Astrocyte (in vitro differentiated cells and primary cell): ENCODE measurements around the gene AFF3. TPM values are rescaled to one million over a fixed set of nuclear protein-coding genes. Genes with fewer than 3 reads are reported as not detected.

Source experiments
- DNase-seq: peaks from one replicate; pipeline ENCODE4 v3.0.0-alpha.2; 2010; ENCODE audit warnings: low read depth
- FAIRE-seq: peaks from 2 replicates; lab custom pipeline; 2011; peaks lifted over from hg19 to GRCh38; lab: Jason Lieb, UNC
- H2AFZ ChIP-seq: 2 replicates; pipeline ENCODE4 v1.6.0; 2012; ENCODE audit warnings: low read depth, low read length, inconsistent platforms
- H3K27ac ChIP-seq: 2 replicates; pipeline ENCODE4 v1.5.1; 2011; ENCODE audit warnings: low read depth, low read length, inconsistent platforms
- H3K27me3 ChIP-seq: 2 replicates; pipeline ENCODE4 v1.6.0; 2011; ENCODE audit warnings: low read length, inconsistent platforms; ENCODE audit not compliant: insufficient read depth
- H3K36me3 ChIP-seq: 2 replicates; pipeline ENCODE4 v1.5.1; 2011; ENCODE audit warnings: low read length, inconsistent platforms; ENCODE audit not compliant: insufficient read depth
- H3K4me1 ChIP-seq: 2 replicates; pipeline ENCODE4 v1.5.1; 2011; ENCODE audit warnings: low read length, inconsistent platforms; ENCODE audit not compliant: insufficient read depth
- H3K4me2 ChIP-seq: 2 replicates; pipeline ENCODE4 v1.6.0; 2012; ENCODE audit warnings: low read length, inconsistent platforms
- H3K4me3 ChIP-seq: 2 replicates; pipeline ENCODE4 v1.5.1; 2011; ENCODE audit warnings: low read depth, mild to moderate bottlenecking, low read length, inconsistent platforms; ENCODE audit not compliant: insufficient read depth
- H3K79me2 ChIP-seq: 2 replicates; pipeline ENCODE4 v1.6.0; 2012; ENCODE audit warnings: mild to moderate bottlenecking, low read length, inconsistent platforms; ENCODE audit not compliant: insufficient read depth
- H3K9ac ChIP-seq: 2 replicates; pipeline ENCODE4 v1.6.0; 2012; ENCODE audit warnings: mild to moderate bottlenecking, low read length, inconsistent platforms
- H3K9me3 ChIP-seq: 2 replicates; pipeline ENCODE4 v1.5.1; 2012; ENCODE audit warnings: low read depth, mild to moderate bottlenecking, low read length, inconsistent platforms; ENCODE audit not compliant: insufficient read depth
- H4K20me1 ChIP-seq: 2 replicates; pipeline ENCODE4 v1.6.0; 2012; ENCODE audit warnings: low read length, inconsistent platforms; ENCODE audit not compliant: insufficient read depth
- H3K27ac Mint-ChIP-seq: one replicate; pipeline ENCODE4 v1.8.0; 2021; ENCODE audit warnings: mild to moderate bottlenecking, mixed read lengths; ENCODE audit not compliant: unreplicated experiment
- H3K27me3 Mint-ChIP-seq: one replicate; pipeline ENCODE4 v1.8.0; 2021; ENCODE audit warnings: low read depth, mixed read lengths; ENCODE audit not compliant: unreplicated experiment
- H3K36me3 Mint-ChIP-seq: one replicate; pipeline ENCODE4 v1.8.0; 2021; ENCODE audit warnings: low read depth, mixed read lengths; ENCODE audit not compliant: unreplicated experiment
- H3K4me1 Mint-ChIP-seq: one replicate; pipeline ENCODE4 v1.8.0; 2021; ENCODE audit warnings: low read depth, mixed read lengths; ENCODE audit not compliant: unreplicated experiment
- H3K4me3 Mint-ChIP-seq: one replicate; pipeline ENCODE4 v1.8.0; 2021; ENCODE audit warnings: mild to moderate bottlenecking, moderate library complexity, mixed read lengths; ENCODE audit not compliant: unreplicated experiment
- H3K9me3 Mint-ChIP-seq: one replicate; pipeline ENCODE4 v1.8.0; 2021; ENCODE audit warnings: mild to moderate bottlenecking, mixed read lengths; ENCODE audit not compliant: unreplicated experiment
- EZH2 ChIP-seq: IDR thresholded peaks from 2 replicates; pipeline ENCODE4 v1.6.1; 2012; ENCODE audit warnings: mild to moderate bottlenecking, low read length, inconsistent platforms; ENCODE audit not compliant: insufficient read depth
- total RNA-seq: library from RNA; stranded (reverse); gene quantifications from 2 replicates; pipeline ENCODE4 v1.2.1, GENCODE V29; 2021
- TF ChIP-seq, protein P1 (sequence below): IDR thresholded peaks from 2 replicates; pipeline ENCODE4 v1.5.1; 2011; ENCODE audit warnings: low read depth, mild to moderate bottlenecking, inconsistent platforms, low read length, moderate library complexity; ENCODE audit not compliant: insufficient read depth

The AFF3 gene
- total RNA-seq, 1 donor from 2014 or later, result 14.7 TPM

DNA sequence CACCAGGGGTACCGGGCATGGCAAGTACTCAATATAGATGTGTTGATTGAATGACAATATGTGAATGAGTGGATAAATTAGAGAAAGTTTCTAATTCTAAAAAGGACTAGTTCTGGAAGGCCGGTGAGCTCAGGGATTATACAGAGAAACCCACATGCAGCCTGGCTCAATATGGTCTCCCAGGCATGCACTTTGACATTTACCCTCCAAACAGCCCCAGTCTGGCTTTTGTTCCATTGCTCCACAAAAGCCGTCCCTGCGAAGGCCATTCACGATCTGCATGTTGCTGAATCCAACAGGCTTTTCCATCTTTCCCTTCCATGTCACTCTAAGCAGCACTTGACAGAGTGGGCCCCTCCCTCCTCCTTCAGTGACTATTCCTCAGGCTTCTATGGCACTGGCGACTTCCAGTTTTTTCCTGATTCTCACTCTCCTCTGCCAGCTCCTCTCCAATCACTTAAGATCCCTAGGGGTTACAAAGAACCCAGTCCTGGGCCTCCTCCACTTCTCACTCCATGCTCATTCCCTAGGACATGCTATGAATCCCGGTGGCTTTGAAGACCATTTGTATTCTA is 266.7 kb downstream of the AFF3 start:
- no peak overlapping the region for H3K27ac ChIP-seq
- H3K27ac Mint-ChIP-seq, result no peak overlapping the region
- peaks cover 43% of the 10 kb centered on the region for H3K4me1 Mint-ChIP-seq

DNA sequence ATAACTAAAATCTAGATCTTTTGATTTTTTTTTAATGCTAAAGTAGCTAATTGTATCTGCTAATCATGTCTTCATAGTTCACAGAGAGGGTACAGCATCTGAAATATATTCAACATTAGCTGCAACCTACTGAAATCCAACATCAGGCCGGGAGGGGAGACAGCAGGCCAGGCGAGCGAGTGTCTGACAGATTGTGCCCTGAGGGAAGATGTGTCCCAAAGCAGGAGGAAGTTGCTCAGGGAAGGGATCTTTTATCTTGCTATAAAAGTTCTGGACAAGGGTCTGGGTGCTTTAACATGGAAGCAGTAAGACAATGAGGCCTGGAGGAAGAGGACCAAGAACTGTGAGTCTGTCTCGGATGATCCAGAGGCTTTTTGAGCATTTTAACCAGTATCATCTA is 274.1 kb downstream of the AFF3 start:
- no peaks in the 10 kb centered on the region for H4K20me1 ChIP-seq
- H3K4me2 ChIP-seq, result no peak overlapping the region
- H3K27ac ChIP-seq, result peak overlapping the region; percentile 40
- FAIRE-seq, result no peak
- TF ChIP-seq, protein P1, sequence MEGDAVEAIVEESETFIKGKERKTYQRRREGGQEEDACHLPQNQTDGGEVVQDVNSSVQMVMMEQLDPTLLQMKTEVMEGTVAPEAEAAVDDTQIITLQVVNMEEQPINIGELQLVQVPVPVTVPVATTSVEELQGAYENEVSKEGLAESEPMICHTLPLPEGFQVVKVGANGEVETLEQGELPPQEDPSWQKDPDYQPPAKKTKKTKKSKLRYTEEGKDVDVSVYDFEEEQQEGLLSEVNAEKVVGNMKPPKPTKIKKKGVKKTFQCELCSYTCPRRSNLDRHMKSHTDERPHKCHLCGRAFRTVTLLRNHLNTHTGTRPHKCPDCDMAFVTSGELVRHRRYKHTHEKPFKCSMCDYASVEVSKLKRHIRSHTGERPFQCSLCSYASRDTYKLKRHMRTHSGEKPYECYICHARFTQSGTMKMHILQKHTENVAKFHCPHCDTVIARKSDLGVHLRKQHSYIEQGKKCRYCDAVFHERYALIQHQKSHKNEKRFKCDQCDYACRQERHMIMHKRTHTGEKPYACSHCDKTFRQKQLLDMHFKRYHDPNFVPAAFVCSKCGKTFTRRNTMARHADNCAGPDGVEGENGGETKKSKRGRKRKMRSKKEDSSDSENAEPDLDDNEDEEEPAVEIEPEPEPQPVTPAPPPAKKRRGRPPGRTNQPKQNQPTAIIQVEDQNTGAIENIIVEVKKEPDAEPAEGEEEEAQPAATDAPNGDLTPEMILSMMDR, result no peak
- no peak for TF ChIP-seq EZH2
- H3K27me3 ChIP-seq, result no peaks in the 10 kb centered on the region
- Mint-ChIP-seq H3K36me3 (peaks cover 4% of the 10 kb centered on the region), H3K27me3 (no peaks in the 10 kb centered on the region), H3K27ac (peak overlapping the region; percentile 42), H3K4me3 (no peak overlapping the region), H3K9me3 (peaks cover 8% of the 10 kb centered on the region), H3K4me1 (peaks cover 29% of the 10 kb centered on the region)
- peaks cover 31% of the 10 kb centered on the region for H3K4me1 ChIP-seq
- H3K9me3 ChIP-seq, result no peaks in the 10 kb centered on the region
- H3K79me2 ChIP-seq, result no peaks in the 10 kb centered on the region
- DNase-seq, result no peak
- no peak overlapping the region for H3K4me3 ChIP-seq
- H3K36me3 ChIP-seq, result no peaks in the 10 kb centered on the region
- H3K9ac ChIP-seq, result no peak overlapping the region
- H2AFZ ChIP-seq, result no peak overlapping the region

More for the DNA sequence above, 266.7 kb downstream of the AFF3 start:
- H2AFZ ChIP-seq, result no peak overlapping the region
- H3K4me1 ChIP-seq, result peaks cover 37% of the 10 kb centered on the region
- no peak overlapping the region for H3K4me3 ChIP-seq
- no peaks in the 10 kb centered on the region for H3K27me3 ChIP-seq
- Mint-ChIP-seq H3K27me3 (no peaks in the 10 kb centered on the region), H3K36me3 (no peaks in the 10 kb centered on the region), H3K9me3 (no peaks in the 10 kb centered on the region), H3K4me3 (no peak overlapping the region)
- H3K4me2 ChIP-seq, result no peak overlapping the region
- H4K20me1 ChIP-seq, result no peaks in the 10 kb centered on the region
- TF ChIP-seq, protein P1, result no peak
- no peaks in the 10 kb centered on the region for H3K36me3 ChIP-seq
- DNase-seq, result no peak
- H3K9ac ChIP-seq, result no peak overlapping the region
- FAIRE-seq, result no peak
- no peaks in the 10 kb centered on the region for H3K79me2 ChIP-seq
- H3K9me3 ChIP-seq, result no peaks in the 10 kb centered on the region

DNA sequence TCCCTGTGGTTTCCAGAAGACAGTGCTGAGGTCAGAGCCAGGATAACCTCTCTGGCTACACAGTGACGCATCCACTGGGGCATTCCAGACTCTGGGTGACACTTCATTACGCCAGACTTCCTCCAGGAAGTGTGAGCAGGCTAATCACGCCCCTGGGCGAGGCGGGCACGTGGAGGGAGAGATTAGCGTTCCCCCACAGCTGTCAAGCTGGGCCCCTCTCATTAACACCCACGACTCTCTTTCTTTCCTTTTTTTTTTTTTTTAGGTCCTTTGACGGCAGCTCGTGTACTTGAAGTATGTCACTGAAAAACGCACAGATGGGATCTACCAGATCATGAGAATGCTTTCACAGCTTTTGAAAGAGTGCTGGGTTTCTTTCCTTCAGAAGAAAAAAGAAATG is 274.6 kb downstream of the AFF3 start:
- Histone ChIP-seq H3K9ac (no peak overlapping the region), H3K27me3 (no peaks in the 10 kb centered on the region), H3K36me3 (no peaks in the 10 kb centered on the region), H3K79me2 (no peaks in the 10 kb centered on the region), H3K4me2 (no peak overlapping the region), H3K27ac (peak overlapping the region; percentile 40), H3K4me3 (no peak overlapping the region), H2AFZ (peak overlapping the region; percentile 6), H3K4me1 (peaks cover 36% of the 10 kb centered on the region), H4K20me1 (no peaks in the 10 kb centered on the region), H3K9me3 (no peaks in the 10 kb centered on the region)
- TF ChIP-seq, protein P1, result no peak
- TF ChIP-seq EZH2, result no peak
- DNase-seq, result peak; percentile 77
- Mint-ChIP-seq H3K9me3 (peaks cover 8% of the 10 kb centered on the region), H3K36me3 (peaks cover 4% of the 10 kb centered on the region), H3K4me3 (no peak overlapping the region), H3K27me3 (no peaks in the 10 kb centered on the region), H3K27ac (peak overlapping the region; percentile 87), H3K4me1 (peaks cover 31% of the 10 kb centered on the region)
- no peak for FAIRE-seq
